ENCODE data around the gene KRT38.

Gene KRT38

GRCh38 chr17:41440531-41441033 lies at the start of gene KRT38:
Gene KRT38, minus strand, starts transcription at chr17:41440983. Its CDS starts 62 bp downstream, at chr17:41440921.
- no peak for DNase-seq

GRCh38 chr17:41489531-41489930 lies 48.7 kb upstream of the KRT38 start, which contains the start of gene KRT36:
Gene KRT36, minus strand, starts transcription at chr17:41489910. Its CDS starts 46 bp downstream, at chr17:41489864.
- DNase-seq = no peak

DNA sequence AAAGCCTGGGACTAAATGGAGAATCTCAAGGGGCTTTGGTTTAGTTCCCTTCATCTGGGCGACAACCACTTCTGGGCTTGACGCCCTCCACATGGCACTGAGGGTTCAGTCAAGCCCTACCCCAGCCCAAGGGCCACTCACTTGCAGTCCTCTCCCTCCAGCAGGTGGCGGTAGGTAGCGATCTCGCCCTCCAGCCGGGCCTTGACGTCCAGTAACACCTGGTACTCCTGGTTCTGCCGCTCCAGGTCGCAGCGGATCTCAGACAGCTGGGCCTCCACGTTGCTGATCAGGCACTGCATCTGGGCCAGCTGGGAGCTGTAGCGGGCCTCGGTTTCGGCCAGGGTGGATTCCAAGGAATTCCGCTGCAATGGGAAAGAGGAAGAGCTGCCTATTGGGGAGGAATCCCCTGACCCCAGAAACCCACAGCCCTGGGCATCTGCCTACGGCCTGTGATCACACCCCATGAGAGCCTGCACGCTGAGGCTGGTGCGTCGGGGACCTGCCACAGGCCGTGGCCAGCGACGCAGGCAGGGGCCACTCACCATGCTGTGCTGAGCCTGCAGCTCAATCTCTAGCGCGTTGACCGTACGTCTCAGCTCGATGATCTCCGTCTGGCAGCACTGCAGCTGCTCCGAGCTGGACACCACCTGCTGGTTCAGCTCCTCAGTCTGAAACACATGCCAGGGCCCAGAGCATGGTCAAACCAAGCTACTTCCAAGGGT lies 46.2 kb upstream of the KRT38 start:
- DNase-seq = no peak

DNA sequence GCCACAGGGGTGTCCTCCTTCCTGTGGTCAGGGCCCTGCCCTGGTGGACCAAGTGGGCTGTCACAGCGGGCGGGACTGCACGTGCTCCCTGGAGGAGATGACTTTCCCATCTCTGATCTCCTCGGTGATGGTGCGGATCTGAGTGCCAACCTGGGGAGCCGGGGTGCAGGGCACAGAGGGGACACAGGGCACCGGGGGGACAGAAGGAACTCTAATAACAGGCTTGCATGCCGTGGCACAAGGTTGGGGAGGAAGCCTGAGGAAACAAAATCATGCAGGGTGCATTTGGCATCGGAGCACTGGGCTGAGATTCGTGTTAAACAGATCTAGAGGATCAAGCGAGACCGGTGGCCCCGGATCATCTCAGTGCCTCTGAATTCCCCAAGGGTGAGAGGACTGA lies 45.5 kb upstream of the KRT38 start:
- DNase-seq = no peak

DNA sequence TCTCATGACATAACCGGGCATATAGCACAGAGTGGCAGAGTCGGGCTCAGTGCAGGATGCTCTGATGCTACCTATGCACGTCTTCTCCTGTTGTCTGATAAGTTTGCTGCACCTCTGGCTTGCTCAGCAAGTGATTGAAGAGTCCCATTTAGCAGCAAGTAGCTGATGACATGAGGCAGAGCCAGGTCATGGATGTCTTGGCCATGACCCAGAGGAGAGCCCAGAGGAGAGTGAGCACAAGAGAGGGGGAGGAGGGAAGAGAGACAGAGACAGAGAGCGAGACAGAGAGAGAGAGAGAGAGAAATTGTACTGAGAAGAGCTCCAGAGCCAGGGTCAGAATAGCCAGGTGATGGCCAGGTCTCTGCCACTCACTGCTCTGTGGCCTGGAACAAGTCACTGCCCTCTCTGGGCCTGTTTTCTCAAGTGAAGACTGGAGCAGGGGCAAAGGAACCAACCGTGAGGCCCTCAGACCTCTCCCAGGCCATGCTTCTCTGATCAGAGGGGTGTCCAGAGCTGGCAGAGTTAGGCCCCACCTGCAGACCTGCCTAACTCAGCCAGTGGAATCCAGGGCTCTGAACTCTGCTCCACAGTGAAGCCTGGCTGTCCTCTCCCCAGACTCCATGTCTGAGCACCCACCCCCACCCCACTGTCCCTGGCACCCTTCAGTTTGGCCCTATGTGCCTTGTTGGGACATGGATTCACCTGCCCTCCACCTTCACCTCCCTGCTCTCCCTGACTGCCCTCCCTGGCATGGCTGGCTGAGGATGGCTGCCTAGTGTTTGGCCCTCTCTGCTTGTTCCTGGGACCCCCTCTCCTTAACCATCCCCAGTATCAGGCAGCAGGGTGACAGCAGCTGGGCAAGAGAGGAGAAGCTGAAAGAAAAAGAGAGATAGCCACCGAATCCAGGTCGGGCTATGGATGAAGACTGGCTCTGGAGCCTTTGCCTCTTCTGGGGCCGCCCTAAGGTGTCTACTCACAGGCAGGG lies 44.4 kb upstream of the KRT38 start:
- DNase-seq = no peak

- peak; percentile 39 for DNase-seq
These were observed 43.4 kb upstream of the KRT38 start for GRCh38 chr17:41483991-41484826.

GRCh38 chr17:41483531-41483930 lies 42.7 kb upstream of the KRT38 start:
- DNase-seq = no peak

GRCh38 chr17:41481036-41481435 lies 40.3 kb upstream of the KRT38 start, which contains the start of gene KRT35:
Gene KRT35, minus strand, starts transcription at chr17:41481151. Its CDS starts 54 bp downstream, at chr17:41481097.
- no peak for DNase-seq

GRCh38 chr17:41480581-41480980 lies 39.8 kb upstream of the KRT38 start:
- DNase-seq = no peak

DNA sequence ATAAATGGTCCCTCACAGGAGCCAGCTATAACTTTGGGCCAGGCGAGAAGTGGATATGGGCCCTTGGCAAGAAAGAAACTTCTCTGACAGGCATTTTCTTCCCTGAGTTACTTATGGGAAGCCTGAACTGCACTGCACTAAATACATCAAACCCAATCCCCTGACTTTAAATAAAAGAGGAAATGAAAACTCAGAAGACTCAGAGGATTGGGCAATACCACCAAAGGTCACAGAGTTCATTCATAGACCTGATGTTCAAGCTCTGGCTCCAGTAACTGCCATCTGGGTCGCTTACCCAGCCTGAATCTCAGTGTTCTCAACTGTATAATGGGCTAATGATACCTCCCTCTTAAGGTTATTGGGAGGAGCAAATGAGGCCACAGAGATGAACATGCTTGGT lies 39.4 kb upstream of the KRT38 start:
- DNase-seq = no peak

- no peak for DNase-seq
These were observed 37.5 kb upstream of the KRT38 start for GRCh38 chr17:41478237-41478636.

DNA sequence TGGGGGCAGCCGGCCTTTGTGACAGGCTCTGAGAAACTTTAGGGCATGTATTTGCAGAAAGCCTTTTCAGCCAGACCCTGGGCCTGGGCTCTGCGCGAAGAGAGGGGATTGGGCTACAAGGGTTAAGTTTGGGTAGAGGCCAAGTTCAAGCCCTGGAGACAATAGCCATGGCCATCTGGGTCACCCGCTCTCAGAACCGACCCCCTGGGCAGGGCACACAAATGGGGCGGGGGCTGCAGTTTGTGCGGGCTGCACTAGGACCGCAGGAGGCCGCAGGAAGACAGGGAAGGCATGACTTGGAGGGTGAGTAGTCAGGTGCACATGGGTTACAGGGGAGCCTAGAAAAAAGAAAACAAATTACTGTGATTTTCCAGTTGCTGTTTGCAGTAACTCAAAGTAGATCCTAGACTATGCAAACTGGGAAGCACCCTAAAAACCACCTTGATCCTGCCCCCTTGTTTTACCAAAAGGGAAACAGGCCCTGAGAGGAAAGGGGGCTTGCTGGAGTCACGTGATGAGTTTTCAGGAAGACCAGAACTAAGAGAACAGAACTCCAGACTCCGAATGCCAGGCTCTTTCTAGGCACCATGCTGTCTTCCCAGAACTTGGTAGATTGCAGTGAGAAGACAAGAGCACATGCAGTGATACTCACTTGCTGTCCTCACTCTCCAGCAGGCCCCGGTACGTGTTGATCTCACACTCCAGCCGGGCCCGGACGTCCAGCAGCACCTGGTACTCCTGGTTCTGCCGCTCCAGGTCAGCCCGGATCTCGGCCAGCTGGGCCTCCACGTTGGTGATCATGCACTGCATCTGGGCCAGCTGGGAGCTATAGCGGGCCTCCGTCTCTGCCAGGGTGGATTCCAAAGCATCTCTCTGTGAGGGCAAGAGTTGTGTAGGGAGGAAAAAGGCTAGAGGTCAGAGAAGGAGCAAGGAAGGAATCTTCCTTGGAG lies 36.4 kb upstream of the KRT38 start:
- no peak for DNase-seq

- no peak for DNase-seq
These were observed 34.6 kb upstream of the KRT38 start for GRCh38 chr17:41475421-41475820.

GRCh38 chr17:41474863-41475262 lies 34.1 kb upstream of the KRT38 start:
- DNase-seq = no peak

DNA sequence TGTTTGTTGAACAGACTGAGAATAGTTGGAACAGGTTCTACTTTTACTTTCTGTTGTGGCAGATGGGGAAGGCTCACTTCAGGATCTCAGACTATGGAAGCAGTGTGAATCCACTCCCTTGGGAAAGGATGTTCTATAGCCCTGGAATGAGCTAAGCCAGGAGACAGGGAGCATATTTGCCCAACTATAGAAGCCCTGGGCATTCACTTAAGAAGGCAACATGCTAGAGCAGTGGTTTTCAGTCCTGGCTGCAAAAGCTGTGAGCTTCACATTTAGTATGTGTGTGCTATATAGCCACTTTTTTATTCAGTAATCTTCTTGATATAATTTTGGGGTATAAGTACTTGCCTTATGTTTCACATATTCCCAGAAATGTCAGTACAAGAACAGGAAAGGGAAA lies 27.6 kb upstream of the KRT38 start:
- no peak for DNase-seq

- DNase-seq = no peak
These were observed 26.8 kb upstream of the KRT38 start for GRCh38 chr17:41467561-41467960.

DNA sequence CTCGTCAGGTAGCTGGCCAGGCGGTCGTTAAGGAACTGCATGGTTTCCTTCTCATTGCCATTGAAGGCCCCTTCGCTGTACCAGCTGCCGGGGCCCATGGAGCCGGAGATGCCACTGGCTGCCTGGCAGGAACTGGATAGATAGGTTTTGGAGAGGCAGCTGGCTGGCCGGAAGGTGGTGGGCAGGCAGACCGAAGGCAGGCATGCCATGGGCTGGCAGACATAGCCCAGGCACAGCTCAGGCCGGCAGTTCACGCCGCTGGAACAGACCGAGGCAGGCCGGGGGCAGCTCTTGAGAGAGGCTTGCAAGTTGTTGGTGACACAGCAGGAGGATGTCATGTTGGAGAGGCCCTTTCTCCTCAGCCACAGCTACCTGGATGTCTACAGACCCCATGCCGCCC lies 26.2 kb upstream of the KRT38 start, which contains the start of gene KRT32:
Gene KRT32, minus strand, starts transcription at position 399 of the 400 bp plus-strand sequence. Its CDS starts 61 bp downstream, at position 338.
- no peak for DNase-seq

DNA sequence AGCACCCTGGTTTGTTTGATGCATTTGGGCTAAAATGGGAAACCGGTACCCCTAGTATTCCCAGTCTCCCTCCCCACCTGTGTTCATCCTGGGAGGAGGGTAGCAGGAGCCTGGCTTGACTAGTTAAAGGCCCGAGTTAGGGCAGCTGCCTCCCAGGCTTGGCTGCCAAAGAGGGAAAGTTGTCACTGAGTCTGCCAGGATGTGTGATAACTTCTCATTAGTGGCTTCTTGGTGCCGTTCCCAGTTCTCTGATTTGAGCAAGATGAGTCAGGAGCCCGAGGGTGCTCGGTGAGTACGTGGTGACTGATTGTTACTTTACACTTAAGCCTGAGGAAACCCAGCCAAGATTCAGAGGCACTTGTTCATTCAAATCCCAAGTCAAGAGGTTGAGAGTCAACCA lies 23.9 kb upstream of the KRT38 start:
- peak; percentile 98 for DNase-seq

DNA sequence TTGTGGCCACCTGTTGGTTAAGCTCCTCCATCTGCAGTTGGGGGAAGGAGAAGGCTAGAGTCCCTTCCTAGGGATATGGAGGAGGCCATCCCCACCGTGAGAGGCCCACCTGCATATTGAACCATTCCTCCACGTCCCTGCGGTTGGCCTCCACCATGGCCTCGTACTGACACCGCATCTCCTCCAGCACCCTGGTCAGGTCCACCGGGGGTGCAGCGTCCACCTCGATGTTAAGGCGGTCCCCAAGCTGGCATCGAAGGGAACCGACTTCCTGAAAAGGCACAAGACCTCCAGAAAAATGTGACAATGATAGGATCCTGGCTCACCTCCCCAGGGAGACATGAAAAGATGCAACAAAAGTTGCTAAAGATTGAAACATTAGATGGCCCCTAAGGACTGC lies 23.4 kb upstream of the KRT38 start:
- DNase-seq = no peak

GRCh38 chr17:41463746-41464145 lies 23.0 kb upstream of the KRT38 start:
- no peak for DNase-seq

DNA sequence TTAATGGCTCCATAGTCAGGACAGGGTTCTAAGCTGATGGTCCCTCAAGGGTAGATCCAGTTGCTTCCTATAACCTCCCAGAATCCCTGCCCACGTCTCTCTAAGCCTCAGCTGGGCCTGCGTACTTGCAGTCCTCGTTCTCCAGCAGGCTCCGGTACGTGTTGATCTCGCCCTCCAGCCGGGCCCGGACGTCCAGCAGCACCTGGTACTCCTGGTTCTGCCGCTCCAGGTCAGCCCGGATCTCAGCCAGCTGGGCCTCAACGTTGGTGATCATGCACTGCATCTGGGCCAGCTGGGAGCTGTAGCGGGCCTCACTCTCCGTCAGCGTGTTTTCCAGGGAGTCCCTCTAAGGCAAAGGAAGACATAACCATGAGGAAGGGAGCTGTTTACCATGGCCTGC lies 21.9 kb upstream of the KRT38 start:
- no peak for DNase-seq

All from EL (cell line).